GM12878 (cell line): ENCODE data around the gene CSHL1. TPM values are rescaled to one million over a fixed set of nuclear protein-coding genes. Genes with fewer than 3 reads are reported as not detected.
A peak's percentile ranks its signal among the peaks of the same experiment; 100 is the strongest.

ENCODE experiments used
- CBX3 ChIP-seq: fragments of 200-600 bp; sonication (generic); IDR thresholded peaks from 2 replicates; pipeline ENCODE4 v1.6.1; 2016; ENCODE audit warnings: low read depth, borderline replicate concordance
- GABPA ChIP-seq: IDR thresholded peaks from 2 replicates; pipeline ENCODE4 v1.6.1; 2014; ENCODE audit warnings: antibody characterized with exemption, low read depth, mild to moderate bottlenecking, inconsistent platforms
- MLLT1 ChIP-seq: fragments of 450-650 bp; IDR thresholded peaks from 2 replicates; pipeline ENCODE4 v1.6.1; 2016; ENCODE audit warnings: mild to moderate bottlenecking
- NFYB ChIP-seq: IDR thresholded peaks from 2 replicates; pipeline ENCODE4 v1.6.1; 2011; ENCODE audit warnings: low read depth, mild to moderate bottlenecking, low read length, improper control_type of control experiment, moderate library complexity; ENCODE audit not compliant: insufficient read depth
- POLR2AphosphoS2 ChIP-seq: IDR thresholded peaks from 2 replicates; pipeline ENCODE4 v1.6.1; 2011; ENCODE audit warnings: low read depth, mild to moderate bottlenecking, low read length, improper control_type of control experiment, moderate library complexity
- POU2F2 ChIP-seq: IDR thresholded peaks from 3 replicates; pipeline ENCODE4 v1.6.1; 2011; ENCODE audit warnings: low read depth, mild to moderate bottlenecking, low read length, borderline replicate concordance
- RELA ChIP-seq: fragments of 450-650 bp; IDR thresholded peaks from 2 replicates; pipeline ENCODE4 v1.8.0; 2014; ENCODE audit warnings: borderline replicate concordance; ENCODE audit not compliant: partially characterized antibody
- REST ChIP-seq: IDR thresholded peaks from 2 replicates; pipeline ENCODE4 v1.6.1; 2012; ENCODE audit warnings: mild to moderate bottlenecking, low read depth, low read length
- SKIL ChIP-seq: fragments of 450-650 bp; IDR thresholded peaks from 2 replicates; pipeline ENCODE4 v1.6.1; 2017; ENCODE audit warnings: mild to moderate bottlenecking, low read depth, inconsistent platforms; ENCODE audit not compliant: poor library complexity, severe bottlenecking
- STAT1 ChIP-seq: fragments of 450-650 bp; conservative IDR thresholded peaks from 2 replicates; pipeline ENCODE4 v1.6.1; 2014; ENCODE audit warnings: antibody characterized with exemption, mild to moderate bottlenecking
- STAT3 ChIP-seq: IDR thresholded peaks from 2 replicates; pipeline ENCODE4 v1.6.1; 2011; ENCODE audit warnings: low read depth, low read length, improper control_type of control experiment
- polyA plus RNA-seq, 11 experiments: library from polyadenylated mRNA; depleted of rRNA in 4 of 11; unstranded in 6 of 11; stranded (reverse) in 5 of 11; fragments of >200 nt; fragmentation: Nextera tagmentation in 4 of 11; fragmentation: Illumina TruSeq in 1 of 11; extraction: Ambion mirVana in 4 of 11; extraction: Trizol in 1 of 11; gene quantifications; 1 replicate in 1 of 11; 2 replicates in 10 of 11; pipeline versions ENCODE4 v1.2.1 to v1.2.3, GENCODE V29; 2011 to 2016; ENCODE audit warnings: inconsistent platforms in 2 of 11, missing spikeins in 2 of 11, low read depth in 1 of 11
- total RNA-seq, 4 experiments: library from RNA; depleted of rRNA in 3 of 4; stranded (reverse); fragments of >200 nt in 3 of 4; fragmentation: Illumina TruSeq in 1 of 4; extraction: Trizol in 1 of 4; gene quantifications; 2 replicates each; pipeline versions ENCODE4 v1.2.1 to v1.2.3, GENCODE V29; 2013 to 2021
- TF ChIP-seq, protein P1 (sequence below), 3 experiments: IDR thresholded peaks in 2 of 3; conservative IDR thresholded peaks in 1 of 3; 2 replicates each; pipeline ENCODE4 v1.5.1; 2011; ENCODE audit warnings: low read depth in 3 of 3, low read length in 3 of 3, mild to moderate bottlenecking in 3 of 3, control low read depth in 2 of 3, moderate library complexity in 2 of 3, inconsistent platforms in 1 of 3, mixed read lengths in 1 of 3; ENCODE audit not compliant: control insufficient read depth in 2 of 3, insufficient read depth in 1 of 3; ENCODE audit errors: extremely low read depth in 1 of 3
- TF ChIP-seq, protein P2 (sequence below): fragments of 450-650 bp; IDR thresholded peaks from 2 replicates; pipeline ENCODE4 v1.6.1; 2017; ENCODE audit warnings: mild to moderate bottlenecking, moderate library complexity

The CSHL1 gene
- total and polyA plus RNA-seq, 10 of the 15 experiments (the other 5 are each of a cell fraction or from before 2014, with no cell fraction given), result not detected

DNA sequence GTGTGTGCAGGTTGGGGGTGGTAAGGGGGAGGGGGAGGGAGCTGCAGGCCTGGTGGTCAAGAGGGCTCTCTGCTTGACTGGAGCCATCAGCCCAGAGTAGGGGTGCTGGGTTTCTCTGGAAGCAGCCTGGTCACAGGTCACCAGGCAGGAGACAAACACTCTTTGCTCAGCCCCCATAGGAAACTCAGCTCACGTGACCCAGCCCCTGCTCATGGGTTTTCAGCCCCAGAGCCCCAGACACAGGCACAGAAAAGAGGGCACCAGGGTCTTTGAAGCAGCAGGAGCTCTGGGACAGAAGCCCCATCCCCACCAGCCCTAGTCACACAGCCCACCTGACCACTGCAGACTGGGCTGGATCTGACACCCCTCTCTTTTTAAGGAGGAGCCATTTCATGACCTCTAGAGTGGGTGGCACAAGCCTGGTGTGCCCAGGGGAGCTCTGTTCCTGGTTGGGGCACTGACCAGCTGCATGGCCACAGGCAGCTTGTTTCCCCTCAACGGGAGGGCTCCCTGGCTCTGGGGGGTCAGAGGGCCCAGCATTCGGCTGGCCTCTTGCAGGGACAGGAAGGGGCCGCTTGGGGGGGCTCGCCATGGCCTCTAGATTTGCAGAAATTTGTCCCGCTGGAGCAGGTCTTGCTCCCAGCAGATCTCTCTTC, 34.9 kb upstream of the CSHL1 start (continued):
- no peak for TF ChIP-seq NFYB
- TF ChIP-seq, protein P1, sequence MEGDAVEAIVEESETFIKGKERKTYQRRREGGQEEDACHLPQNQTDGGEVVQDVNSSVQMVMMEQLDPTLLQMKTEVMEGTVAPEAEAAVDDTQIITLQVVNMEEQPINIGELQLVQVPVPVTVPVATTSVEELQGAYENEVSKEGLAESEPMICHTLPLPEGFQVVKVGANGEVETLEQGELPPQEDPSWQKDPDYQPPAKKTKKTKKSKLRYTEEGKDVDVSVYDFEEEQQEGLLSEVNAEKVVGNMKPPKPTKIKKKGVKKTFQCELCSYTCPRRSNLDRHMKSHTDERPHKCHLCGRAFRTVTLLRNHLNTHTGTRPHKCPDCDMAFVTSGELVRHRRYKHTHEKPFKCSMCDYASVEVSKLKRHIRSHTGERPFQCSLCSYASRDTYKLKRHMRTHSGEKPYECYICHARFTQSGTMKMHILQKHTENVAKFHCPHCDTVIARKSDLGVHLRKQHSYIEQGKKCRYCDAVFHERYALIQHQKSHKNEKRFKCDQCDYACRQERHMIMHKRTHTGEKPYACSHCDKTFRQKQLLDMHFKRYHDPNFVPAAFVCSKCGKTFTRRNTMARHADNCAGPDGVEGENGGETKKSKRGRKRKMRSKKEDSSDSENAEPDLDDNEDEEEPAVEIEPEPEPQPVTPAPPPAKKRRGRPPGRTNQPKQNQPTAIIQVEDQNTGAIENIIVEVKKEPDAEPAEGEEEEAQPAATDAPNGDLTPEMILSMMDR (IDR thresholded peaks at IDR 0.05 in 2 of 3, conservative IDR thresholded peaks at IDR 0.05 in 1 of 3; ENCODE audit: control insufficient read depth in 2 of 3, extremely low read depth in 1 of 3, insufficient read depth in 1 of 3, low read depth in 3 of 3, low read length in 3 of 3), result peak in 1 of 3 experiments; percentile 18; a peak in 1 of 6 replicates
- peak; percentile 28 for TF ChIP-seq RELA
- TF ChIP-seq STAT3, result no peak
- no peak for TF ChIP-seq CBX3
- no peak for TF ChIP-seq GABPA
- no peak for TF ChIP-seq SKIL
- TF ChIP-seq STAT1, result no peak
- no peak for TF ChIP-seq POU2F2
- TF ChIP-seq, protein P2, sequence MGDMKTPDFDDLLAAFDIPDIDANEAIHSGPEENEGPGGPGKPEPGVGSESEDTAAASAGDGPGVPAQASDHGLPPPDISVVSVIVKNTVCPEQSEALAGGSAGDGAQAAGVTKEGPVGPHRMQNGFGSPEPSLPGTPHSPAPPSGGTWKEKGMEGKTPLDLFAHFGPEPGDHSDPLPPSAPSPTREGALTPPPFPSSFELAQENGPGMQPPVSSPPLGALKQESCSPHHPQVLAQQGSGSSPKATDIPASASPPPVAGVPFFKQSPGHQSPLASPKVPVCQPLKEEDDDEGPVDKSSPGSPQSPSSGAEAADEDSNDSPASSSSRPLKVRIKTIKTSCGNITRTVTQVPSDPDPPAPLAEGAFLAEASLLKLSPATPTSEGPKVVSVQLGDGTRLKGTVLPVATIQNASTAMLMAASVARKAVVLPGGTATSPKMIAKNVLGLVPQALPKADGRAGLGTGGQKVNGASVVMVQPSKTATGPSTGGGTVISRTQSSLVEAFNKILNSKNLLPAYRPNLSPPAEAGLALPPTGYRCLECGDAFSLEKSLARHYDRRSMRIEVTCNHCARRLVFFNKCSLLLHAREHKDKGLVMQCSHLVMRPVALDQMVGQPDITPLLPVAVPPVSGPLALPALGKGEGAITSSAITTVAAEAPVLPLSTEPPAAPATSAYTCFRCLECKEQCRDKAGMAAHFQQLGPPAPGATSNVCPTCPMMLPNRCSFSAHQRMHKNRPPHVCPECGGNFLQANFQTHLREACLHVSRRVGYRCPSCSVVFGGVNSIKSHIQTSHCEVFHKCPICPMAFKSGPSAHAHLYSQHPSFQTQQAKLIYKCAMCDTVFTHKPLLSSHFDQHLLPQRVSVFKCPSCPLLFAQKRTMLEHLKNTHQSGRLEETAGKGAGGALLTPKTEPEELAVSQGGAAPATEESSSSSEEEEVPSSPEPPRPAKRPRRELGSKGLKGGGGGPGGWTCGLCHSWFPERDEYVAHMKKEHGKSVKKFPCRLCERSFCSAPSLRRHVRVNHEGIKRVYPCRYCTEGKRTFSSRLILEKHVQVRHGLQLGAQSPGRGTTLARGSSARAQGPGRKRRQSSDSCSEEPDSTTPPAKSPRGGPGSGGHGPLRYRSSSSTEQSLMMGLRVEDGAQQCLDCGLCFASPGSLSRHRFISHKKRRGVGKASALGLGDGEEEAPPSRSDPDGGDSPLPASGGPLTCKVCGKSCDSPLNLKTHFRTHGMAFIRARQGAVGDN, result no peak
- TF ChIP-seq POLR2AphosphoS2, result no peak
- TF ChIP-seq MLLT1, result no peak
- TF ChIP-seq REST, result no peak
